Loucy (cell line): Measurements from ENCODE around the gene TNFSF13.

Source experiments
- EZH2phosphoT487 ChIP-seq: fragments of 200-600 bp; IDR thresholded peaks from 2 replicates; pipeline ENCODE4 v1.6.1; 2018; ENCODE audit warnings: antibody characterized with exemption, mild to moderate bottlenecking, moderate library complexity, borderline replicate concordance
- TF ChIP-seq, protein P1 (sequence below): fragments of 200-600 bp; sonication (generic); conservative IDR thresholded peaks from 2 replicates; pipeline ENCODE4 v1.5.1; 2014; ENCODE audit warnings: mild to moderate bottlenecking, antibody characterized with exemption, low read length

DNA sequence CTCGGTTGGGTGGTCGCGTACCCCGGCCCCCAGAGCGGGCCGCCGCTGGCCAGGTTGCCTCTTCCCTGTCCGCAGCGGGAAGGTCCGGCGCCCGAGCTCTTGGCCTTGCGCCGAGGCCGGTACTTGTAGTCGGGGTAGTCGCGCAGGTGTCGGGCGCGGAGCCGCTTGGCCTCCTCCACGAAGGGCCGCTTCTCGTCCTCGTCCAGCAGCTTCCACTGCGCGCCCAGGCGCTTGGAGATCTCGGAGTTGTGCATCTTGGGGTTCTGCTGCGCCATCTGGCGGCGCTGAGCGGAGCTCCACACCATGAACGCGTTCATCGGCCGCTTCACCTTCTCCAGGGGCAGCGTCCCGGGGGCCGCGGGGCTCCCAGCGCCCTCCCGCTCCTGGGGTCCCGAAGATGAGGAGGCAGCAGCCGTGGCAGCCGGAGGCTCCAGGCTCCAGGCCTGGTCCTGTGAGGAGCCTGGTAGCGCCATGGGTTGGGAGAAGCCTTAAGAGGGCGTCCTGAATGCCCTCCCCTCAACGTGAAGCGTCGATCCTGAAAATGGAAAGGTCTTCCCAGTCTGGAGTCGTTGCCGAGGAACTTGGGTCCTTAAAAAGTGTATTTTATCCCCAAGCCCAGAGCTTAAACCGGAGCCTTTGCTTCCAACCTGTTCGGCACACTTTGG lies 30.8 kb downstream of the TNFSF13 start:
- TF ChIP-seq, protein P1, sequence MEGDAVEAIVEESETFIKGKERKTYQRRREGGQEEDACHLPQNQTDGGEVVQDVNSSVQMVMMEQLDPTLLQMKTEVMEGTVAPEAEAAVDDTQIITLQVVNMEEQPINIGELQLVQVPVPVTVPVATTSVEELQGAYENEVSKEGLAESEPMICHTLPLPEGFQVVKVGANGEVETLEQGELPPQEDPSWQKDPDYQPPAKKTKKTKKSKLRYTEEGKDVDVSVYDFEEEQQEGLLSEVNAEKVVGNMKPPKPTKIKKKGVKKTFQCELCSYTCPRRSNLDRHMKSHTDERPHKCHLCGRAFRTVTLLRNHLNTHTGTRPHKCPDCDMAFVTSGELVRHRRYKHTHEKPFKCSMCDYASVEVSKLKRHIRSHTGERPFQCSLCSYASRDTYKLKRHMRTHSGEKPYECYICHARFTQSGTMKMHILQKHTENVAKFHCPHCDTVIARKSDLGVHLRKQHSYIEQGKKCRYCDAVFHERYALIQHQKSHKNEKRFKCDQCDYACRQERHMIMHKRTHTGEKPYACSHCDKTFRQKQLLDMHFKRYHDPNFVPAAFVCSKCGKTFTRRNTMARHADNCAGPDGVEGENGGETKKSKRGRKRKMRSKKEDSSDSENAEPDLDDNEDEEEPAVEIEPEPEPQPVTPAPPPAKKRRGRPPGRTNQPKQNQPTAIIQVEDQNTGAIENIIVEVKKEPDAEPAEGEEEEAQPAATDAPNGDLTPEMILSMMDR: no peak
- no peak for TF ChIP-seq EZH2phosphoT487
